8988T (cell line): Measurements from ENCODE around the gene NUDT4B.
"Not testable (repeated sequence)": the region's sequence is repeated elsewhere in the genome, so short reads cannot be mapped to it uniquely, and the experiment has no call there.

ENCODE experiments used
- DNase-seq: peaks from one replicate; pipeline ENCODE4 v3.0.0; 2011

NUDT4B gene

DNA sequence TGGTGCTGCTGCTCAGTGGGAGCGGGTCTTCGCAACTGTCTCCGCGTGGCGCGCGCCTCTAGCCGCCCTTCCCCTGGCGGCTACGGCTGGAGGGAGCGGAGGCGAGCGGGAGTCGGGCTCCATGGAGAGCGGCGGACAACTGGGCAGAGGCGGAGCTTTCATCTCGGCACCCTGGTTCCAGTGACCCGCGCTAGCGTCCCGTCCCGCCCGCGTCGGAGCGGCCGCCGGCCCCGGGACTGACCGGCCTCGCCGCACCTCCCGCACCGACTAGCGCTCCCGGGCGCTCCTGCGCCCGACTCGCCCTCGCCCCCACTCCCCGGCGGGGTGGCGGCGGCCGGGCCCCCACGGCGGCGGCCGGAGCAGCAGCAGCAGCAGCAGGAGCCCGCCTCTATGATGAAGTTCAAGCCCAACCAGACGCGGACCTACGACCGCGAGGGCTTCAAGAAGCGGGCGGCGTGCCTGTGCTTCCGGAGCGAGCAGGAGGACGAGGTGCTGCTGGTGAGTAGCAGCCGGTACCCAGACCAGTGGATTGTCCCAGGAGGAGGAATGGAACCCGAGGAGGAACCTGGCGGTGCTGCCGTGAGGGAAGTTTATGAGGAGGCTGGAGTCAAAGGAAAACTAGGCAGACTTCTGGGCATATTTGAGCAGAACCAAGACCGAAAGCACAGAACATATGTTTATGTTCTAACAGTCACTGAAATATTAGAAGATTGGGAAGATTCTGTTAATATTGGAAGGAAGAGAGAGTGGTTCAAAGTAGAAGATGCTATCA, at the start of gene NUDT4B:
TSS of gene NUDT4B (plus strand) at position 212 of the 772 bp plus-strand sequence. CDS start at position 391, 179 bp downstream.
- DNase-seq: not testable (repeated sequence)

DNA sequence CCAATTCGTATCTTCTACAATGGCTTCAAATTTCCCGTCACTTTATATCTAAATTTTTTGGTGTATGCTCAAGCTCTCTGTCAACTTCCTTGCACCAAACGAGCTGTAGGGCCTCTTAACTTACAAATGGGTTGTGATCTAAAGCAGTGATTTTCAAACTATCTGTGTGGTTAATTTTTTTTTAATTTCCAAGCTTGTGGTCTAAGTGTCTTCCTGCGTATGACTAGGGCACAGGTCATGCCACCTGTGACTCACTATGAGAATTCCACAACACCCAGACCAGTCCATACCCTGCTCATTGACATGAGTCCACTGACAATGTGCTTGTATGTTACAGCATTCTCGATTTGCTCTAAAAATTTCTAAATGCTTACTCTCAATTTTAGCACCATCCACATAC, 49.2 kb upstream of the NUDT4B start:
- DNase-seq: not testable (repeated sequence)

DNA sequence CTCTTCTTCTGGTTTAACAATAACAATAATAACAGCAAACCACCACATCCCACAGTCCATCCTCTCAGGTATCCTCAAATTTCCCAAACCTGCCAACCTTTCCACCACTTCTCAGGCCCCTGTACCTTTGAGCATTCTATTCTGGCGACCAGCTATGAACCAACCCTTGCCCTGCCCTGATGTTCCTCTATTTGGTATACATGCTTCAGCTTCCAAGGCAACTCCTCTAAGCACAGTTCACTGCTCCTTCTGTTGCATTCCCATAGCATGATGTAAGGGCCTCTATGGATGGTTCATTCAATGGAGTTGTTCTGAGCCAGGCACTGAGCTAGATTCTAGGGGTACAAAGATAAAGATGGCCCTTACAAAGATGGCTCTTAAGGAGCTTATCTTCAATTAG, 46.3 kb upstream of the NUDT4B start:
- not testable (repeated sequence) for DNase-seq

DNA sequence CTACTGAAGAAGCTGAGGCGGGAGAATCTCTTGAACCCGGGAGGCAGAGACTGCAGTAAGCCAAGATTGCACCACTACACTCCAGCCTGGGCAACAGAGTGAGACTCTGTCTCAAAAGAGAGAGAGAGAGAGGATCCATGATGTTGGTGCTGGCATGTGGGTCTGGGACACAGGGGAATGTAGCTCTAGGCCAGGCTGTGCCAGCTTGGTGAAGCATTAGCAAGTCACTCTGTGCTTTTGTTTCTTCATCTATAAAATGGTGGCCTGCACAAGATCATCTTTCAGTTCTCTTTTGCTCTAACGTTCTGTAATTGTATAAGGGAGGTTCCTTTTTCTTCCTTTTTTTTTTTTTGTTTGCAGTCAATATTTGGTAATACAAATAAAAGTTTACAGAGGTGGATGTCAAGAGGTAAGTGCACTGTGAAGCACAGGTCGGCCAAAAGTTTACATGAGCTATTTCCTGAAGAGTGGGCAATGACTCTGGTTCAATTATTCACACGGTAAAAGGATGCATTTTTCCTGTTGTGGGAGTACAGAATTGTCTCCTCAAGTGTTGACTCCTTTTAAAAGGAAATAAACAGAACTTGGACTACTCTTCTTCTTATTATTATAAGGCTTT, 44.5 kb upstream of the NUDT4B start:
- DNase-seq: not testable (repeated sequence)

DNA sequence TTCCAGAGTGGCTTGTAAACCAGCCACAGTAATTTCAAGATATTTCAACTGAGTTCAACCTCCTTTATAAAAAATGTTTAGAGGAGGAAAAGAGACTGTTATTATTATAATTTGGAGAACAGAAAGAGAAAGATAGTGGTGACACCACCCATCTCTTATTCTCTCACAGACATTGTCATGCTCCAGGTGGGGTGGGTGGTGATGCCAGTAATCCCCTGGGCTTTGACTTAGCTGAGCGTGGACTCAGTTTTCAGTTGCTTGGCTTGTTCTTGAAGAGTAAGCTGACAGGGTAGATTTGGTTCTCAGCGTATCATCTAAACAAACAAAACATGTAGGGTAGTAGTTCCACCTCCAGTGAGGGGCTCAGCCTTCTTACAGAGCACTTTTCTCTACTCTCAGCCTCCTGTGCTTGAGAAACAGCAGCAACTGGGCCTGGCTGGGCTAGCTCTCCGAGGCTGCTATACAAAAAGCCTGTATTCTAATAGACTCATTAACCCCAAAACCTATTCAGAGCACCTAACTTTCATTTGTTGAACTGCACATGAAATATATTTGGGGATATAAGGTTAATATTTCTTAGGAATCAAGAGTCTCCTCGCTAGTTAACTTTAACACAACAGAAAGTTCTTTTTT, 43.1 kb upstream of the NUDT4B start:
- DNase-seq: not testable (repeated sequence)

DNA sequence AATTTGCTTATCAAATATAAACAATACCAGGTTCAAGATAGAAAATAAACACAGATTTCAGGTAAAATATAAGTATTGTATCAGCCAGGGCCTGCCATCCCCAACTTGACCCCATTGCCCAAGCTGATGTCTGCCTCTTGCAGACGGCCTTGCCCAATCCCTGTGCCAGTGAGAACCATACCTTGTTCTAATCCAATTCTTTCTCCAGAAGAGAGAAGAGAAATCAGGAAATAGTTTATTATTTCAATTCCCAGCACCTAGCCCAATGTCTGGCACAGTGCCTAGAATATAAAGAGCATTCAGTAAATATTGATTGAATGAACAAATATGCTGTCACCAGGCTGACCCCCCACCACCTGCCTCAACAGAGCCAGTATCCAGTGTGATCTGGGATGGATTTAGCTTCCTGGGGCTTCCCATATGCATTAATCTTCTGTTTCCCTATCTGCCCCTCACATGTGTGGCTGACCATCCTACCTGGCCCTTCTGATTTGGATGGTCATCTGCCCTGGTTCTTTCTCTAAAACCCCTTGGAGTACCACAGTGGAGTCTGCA, 39.7 kb upstream of the NUDT4B start:
- DNase-seq: not testable (repeated sequence)

DNA sequence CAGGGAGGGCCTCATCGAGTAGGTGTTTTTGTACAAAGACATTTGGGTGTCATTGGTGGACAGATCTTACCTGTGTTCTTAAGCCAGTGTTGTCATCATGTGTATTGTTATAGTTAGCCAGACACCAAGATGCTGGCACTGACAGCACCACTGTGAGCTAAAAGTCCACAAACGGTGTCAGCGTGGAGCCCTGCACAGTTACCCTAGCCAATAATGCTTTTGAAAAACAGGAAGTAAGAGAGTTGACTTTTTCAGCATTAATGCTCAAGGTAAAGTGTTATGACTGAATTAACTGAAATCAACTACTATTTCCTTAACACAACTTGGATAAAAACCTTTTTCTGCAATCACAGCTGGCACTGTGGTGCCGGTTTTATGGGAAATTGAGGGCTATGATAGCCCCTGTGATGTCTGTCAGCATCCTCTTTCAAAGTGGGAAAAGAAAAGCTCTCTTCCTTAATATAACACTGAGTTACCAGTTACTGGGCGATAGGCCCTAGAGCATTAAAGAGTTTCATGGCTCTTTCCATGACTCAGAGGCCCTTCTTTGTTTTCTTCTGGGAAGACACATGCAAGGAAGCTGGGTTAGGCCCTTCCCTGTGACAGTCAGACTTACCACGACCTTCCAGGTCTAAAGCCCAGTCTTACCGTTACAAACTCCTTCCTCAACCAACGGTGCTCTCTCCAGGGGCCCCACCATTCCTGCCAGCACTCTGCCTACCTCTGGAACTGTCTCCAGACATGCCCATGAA, 37.6 kb upstream of the NUDT4B start:
- DNase-seq: not testable (repeated sequence)

DNA sequence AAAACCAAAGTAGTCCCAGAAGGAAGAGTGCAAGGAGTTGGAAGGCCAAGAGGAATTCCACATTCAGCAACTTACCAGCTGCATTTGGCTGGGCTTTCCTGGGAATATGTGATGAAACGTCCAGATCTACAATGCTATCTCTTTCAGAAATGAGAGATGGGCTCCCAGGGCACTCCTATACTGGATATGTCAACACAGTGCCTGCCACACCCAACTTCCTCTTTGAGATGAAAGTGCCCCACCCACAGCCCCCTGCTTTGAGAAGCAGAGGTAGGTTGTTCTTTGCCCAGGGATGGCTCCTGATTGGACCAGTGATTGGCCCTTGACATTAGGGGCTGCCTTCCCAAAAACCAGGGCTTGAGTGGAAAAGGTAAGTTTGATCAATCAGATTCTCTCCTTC, 36.2 kb upstream of the NUDT4B start:
- not testable (repeated sequence) for DNase-seq

DNA sequence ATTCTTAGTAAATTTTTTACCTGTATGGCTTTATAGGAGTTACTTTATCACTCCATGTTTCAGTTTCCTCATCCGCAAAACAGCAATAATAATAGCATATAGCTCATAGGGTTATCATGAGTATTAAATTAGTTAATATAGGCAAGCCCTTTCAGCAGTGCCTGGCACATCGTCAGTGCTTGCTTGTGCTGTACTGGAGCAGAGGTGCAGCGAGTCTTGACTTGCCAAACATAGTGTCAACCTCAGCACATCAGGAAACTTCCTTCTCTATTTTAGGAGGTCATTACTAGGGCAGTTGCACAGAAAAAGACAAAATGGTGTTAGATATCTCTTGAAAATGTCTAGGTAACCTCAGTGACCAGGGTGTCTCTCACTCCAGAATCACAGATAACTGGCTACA, 33.1 kb upstream of the NUDT4B start:
- DNase-seq: not testable (repeated sequence)

DNA sequence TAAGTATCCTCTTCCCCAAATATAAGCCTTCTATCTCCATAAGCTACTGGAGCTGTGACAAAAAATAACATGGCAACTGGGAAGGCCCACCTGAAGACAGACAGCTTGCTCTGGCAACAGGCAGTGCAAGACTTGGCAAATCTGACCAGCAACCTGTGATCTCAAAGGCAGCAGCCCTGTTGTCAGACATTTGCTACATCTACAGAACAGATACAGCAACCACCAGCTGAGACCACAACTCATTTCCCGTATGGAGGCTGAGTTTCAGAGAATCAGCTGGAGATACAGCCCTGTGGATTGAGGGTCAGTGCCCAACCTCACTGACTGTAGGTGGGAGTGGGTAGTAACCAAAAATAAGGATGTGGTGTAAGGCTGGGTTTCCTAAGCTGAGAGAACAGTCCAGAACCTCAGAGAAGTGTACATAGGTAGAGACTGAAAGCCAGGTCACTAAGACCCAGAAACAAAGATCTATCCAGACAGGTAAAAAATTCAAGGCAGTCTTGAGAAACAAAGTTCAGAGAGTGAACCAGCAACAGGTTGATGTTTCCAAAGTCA, 31.5 kb upstream of the NUDT4B start:
- not testable (repeated sequence) for DNase-seq

DNA sequence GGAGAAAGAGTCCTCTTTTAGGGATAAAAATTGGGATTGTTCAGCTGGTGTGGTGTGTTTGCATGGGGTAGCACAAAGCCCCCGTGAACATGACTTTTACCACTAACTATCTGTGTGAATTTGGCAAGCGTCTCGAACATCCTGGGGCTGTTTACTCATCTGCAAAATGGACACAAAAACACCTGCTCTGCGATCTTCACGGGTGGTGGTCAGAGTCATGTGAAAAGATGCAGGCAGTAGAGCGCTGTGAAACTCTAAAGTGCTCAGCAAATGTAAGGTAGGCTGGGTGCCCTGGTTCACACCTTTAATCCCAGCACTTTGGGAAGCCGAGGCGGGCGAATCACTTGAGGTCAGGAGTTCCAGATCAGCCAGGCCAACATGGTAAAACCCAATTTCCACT, 27.7 kb upstream of the NUDT4B start:
- not testable (repeated sequence) for DNase-seq

DNA sequence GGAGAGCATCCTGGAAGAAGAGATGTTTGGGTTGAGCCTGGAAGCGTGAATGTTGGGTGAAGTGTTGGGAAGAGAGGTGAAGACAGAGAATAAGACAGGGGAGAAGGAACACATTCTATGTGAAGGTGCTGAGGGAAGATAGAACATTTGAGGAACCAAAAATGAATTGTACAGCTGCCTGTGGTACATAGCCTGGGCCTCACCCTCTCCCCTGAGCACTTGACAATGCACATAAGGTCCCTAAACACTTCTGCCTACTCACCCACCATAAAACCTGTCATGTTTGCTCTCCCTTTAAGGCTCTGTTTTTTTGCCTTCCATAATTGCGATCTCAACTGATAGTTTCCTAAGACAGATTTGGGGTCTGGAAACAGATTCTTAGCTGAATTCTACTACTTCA, 25.8 kb upstream of the NUDT4B start:
- not testable (repeated sequence) for DNase-seq

DNA sequence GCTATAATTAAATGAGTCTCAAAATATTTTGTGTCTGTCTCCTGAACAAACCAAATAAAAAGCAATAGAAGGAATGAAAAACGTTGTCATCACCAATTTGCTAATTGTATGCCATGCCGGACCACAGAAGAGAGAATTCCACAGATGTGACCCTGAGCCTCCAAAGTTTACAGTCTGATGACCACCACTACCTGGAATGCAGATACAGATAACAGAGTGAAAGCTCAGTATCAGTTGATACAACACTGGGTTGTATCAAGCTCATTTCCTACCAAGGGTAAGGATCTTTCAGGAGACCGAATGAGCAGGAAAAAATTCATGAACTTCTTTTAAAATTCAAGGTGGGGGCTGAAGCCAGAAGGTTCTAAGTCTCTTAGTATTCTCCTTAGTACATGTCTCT, 25.1 kb upstream of the NUDT4B start:
- DNase-seq: not testable (repeated sequence)

DNA sequence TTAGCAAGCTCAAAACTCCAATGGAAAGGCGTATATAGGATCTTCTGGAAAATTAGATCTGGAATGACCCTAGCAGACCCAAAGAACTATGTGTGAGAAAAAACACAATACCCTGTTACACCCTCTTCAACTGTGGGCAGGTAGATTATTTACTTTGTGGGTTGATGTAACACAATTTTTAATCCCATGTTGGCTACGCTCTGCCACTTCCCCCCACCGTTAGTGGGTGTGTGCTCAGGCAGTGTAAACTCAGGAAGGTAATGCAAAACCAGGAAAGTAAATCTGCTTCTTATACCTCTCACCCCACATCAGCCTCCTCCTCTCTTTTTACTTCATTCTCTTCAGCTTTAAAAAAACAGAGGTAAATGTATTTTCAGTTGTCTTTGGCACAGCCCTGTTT, 23.7 kb upstream of the NUDT4B start:
- DNase-seq: not testable (repeated sequence)

DNA sequence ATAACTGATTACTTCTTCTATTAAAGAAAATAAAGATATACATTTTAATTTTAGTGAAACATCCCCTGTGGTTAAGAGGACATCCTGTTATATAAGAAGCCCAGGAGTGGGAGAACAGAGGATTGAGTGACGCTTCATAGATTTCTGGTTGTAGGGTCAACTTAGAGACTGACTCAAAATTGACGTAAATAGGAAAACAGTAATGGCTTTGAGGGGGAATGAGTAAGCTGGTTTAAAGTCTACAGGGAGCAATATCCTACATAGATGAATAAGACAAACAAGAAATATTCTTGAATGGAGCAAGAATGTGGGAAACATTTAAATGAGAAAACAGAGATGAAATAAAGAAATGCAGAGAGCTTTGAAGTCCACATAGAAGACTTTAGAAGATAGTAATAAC, 20.7 kb upstream of the NUDT4B start:
- DNase-seq: not testable (repeated sequence)

DNA sequence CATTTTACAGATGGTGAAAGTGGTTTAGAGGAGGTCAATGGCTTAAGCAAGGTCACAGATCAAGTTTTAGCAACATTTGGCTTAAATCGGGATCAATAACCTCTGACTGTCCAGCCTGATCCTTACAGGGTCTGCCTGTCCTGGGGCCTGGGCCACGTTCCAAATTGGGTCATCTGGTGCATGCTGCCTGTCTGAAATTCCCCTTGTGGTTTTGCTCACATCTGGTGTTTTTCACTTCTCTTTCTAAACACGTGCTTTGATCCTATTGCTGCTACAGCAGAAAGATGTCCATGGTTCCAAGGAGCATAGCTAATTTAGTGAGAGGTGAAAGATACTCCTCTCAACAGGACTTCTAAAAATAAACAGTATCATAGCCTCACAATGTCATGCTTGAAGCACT, 19.4 kb upstream of the NUDT4B start:
- DNase-seq: not testable (repeated sequence)

DNA sequence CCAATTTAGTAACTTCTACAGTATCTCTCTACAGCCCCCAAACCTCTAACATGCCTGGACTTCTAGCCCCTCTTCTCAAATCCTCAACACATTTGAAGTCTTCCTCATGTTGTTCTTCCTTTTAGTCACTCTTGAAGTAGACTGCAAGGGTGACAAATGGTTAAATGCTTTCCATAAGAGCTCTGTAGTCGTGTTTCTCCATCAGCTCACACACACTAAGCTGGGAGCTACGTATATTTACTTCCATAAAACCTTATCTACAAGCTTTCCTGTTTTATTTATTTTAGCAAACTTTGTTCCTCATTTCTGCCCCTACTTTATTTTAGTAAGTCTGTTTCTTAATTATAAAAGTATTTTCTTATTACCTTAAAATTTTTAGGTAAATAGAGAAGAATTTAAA, 19.0 kb upstream of the NUDT4B start:
- not testable (repeated sequence) for DNase-seq

DNA sequence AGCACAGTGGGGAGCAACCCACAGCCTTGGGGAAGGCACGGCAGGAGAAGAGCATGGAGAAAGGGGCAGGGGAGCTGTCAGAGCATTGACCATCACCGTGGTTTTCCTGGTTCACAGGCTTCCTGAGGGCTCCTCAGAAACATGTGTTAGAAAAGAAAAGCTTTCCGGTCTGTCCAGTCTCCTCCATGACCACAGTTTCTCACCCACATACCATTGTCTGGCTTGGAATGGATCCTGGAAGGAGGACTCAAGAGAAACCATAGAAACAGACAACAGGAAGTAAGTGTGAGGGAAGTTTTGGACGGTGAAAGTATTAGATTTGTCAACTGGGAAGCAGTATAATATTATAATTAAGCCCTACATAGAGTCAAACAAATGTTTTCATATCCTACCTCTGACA, 16.3 kb upstream of the NUDT4B start:
- DNase-seq: not testable (repeated sequence)

DNA sequence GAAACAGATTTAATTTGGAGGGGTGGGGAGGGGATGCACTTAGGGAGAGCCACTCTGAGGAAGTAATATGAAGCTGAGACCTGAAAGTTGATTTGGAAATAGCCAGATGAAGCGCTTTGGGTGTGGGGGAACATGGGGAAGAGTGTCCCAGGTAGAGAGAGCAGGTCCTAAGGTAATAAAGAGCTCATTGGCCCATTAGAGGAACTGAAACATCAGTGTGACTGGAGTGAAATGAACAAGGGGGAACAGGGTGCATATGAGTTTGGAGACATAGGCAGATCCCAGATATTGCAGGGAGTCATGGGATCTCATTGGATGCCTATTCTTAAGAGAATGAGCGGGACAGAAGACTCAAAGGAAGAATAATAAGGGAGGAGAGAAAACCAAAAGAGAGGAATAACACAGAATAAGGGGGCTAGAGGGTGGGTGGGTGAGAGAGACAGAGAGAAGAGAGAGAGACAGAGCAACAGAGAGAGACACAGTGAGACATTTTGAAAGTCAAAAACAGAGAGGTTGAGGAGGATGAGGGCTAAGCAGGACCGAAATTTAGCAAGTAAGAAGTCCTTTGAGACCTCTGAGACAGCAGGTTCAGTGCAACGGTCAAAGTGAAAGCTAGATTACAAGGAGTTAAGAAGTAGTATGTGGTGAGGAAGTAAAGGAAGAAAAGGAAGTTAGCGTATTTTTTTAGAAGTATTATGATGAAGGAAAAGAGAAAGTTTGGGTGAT, 14.8 kb upstream of the NUDT4B start:
- DNase-seq: not testable (repeated sequence)

DNA sequence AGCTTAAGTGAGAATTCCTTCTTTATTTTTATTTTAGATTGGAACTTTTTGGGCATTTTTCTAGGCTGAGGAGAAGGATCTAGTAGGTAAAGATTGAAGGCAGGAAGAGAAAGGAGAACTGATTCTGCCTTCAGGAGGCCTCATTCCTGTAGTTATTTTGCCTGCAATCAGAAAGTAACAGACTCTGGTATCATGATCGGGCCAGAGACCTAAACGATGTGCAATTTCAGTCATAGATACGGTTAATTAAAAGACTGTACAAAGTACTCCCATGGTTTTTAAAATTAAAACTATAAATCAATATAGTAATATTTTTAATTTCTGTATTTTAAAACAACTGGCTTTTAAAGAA, 14.3 kb upstream of the NUDT4B start:
- DNase-seq: not testable (repeated sequence)

DNA sequence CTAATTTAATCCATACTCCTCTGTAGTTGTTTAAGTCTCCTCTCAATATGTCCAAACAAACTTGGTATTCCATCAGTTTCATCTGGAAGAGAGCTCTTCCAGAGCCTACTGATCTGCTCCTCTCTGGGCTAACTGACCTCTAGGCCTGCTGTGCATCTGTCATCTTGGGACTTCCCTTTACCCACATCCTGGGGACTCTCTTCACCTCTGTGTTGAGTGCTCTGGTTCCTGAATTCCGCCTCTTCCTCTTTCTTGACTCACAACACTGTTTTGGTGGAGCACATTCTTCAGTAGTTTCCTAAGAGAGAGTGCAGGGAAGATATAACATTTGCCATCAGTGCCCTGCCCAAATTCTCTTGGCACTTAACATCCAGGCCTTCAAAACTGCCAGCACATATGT, 13.0 kb upstream of the NUDT4B start:
- not testable (repeated sequence) for DNase-seq

DNA sequence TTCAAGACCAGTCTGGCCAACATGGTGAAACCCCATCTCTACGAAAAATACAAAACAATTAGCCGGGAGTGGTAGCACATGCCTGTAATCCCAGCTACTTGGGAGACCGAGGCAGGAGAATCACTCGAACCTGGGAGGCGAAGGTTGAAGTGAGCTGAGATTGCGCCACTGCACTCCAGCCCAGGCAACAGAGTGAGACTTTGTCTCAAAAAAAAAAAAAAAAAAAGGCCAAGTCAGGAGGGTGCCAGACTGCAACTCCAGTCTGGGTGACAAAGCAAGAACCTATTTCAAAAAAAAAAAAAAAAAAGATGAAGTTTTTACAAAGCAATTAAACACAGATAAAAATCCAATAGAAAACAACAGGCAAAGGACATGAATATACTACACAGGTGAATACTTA, 9.9 kb upstream of the NUDT4B start:
- DNase-seq: not testable (repeated sequence)
